A673 (cell line): ENCODE results near the gene CLEC16A.

Experiments used
- EZH2 ChIP-seq: fragments of 200-600 bp; sonication (generic); IDR thresholded peaks from 2 replicates; pipeline ENCODE4 v1.6.1; 2017; ENCODE audit warnings: borderline replicate concordance, low read depth, mild to moderate bottlenecking, mixed read lengths, antibody characterized with exemption, low read length; ENCODE audit not compliant: poor library complexity, severe bottlenecking
- TF ChIP-seq, protein P1 (sequence below): fragments of 300-800, 200-600 bp; sonication (generic); conservative IDR thresholded peaks from 2 replicates; pipeline ENCODE4 v1.5.1; 2017; ENCODE audit warnings: low read depth, mild to moderate bottlenecking, antibody characterized with exemption, low read length, moderate library complexity, mixed read lengths

DNA sequence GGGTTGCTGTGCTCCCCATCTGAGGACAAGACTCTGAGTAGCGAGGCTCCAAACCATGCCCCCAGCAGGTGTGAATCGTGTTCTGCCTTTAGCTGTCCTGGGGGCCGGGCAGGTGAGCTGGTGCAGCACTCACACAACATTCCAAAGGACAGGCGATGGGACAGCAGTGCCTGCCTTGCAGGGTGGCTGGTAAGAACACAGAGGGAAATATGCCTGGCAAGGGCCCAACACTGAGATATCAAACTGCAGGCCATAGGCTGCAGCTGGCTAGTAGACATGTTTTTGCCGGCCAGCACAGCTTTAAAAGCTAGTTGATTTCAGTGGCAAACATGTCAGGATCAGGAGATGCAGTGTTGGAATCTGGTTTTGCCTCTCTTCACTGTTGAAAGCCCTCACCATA lies 23.6 kb downstream of the CLEC16A start:
- TF ChIP-seq, protein P1, sequence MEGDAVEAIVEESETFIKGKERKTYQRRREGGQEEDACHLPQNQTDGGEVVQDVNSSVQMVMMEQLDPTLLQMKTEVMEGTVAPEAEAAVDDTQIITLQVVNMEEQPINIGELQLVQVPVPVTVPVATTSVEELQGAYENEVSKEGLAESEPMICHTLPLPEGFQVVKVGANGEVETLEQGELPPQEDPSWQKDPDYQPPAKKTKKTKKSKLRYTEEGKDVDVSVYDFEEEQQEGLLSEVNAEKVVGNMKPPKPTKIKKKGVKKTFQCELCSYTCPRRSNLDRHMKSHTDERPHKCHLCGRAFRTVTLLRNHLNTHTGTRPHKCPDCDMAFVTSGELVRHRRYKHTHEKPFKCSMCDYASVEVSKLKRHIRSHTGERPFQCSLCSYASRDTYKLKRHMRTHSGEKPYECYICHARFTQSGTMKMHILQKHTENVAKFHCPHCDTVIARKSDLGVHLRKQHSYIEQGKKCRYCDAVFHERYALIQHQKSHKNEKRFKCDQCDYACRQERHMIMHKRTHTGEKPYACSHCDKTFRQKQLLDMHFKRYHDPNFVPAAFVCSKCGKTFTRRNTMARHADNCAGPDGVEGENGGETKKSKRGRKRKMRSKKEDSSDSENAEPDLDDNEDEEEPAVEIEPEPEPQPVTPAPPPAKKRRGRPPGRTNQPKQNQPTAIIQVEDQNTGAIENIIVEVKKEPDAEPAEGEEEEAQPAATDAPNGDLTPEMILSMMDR: no peak
- no peak for TF ChIP-seq EZH2
